ENCODE results near the gene PSD4.

DNA sequence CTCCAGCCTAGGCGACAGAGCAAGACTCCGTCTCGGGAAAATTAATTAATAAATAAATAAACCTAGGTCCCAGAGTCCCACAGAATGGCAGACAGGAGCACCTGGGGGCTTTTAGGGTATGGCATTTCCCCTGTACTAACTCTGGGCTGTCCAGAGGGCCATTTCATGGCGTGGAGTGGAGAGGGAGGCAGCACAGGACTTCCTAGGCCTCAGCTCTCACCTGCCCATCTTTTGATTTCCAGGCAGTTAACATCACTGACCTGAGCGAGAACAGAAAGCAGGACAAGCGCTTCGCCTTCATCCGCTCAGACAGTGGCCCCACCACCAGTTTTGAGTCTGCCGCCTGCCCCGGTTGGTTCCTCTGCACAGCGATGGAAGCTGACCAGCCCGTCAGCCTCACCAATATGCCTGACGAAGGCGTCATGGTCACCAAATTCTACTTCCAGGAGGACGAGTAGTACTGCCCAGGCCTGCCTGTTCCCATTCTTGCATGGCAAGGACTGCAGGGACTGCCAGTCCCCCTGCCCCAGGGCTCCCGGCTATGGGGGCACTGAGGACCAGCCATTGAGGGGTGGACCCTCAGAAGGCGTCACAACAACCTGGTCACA, 41.3 kb upstream of the PSD4 start:
- TF ChIP-seq, protein P1, sequence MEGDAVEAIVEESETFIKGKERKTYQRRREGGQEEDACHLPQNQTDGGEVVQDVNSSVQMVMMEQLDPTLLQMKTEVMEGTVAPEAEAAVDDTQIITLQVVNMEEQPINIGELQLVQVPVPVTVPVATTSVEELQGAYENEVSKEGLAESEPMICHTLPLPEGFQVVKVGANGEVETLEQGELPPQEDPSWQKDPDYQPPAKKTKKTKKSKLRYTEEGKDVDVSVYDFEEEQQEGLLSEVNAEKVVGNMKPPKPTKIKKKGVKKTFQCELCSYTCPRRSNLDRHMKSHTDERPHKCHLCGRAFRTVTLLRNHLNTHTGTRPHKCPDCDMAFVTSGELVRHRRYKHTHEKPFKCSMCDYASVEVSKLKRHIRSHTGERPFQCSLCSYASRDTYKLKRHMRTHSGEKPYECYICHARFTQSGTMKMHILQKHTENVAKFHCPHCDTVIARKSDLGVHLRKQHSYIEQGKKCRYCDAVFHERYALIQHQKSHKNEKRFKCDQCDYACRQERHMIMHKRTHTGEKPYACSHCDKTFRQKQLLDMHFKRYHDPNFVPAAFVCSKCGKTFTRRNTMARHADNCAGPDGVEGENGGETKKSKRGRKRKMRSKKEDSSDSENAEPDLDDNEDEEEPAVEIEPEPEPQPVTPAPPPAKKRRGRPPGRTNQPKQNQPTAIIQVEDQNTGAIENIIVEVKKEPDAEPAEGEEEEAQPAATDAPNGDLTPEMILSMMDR (conservative IDR thresholded peaks at IDR 0.05; ENCODE audit: low read depth, low read length): no peak
- TF ChIP-seq EZH2 (IDR thresholded peaks at IDR 0.05; ENCODE audit: low read length, unreplicated experiment) (no peak), EZH2phosphoT487 (IDR thresholded peaks at IDR 0.05; ENCODE audit: borderline replicate concordance, low read length) (no peak)

Data from PC-3 (cell line).